NCI-H128 (cell line): Measurements from ENCODE around the gene CHST11.

Experiments
- DNase-seq: peaks from one replicate; lab custom pipeline; 2025; ENCODE audit not compliant: unreplicated experiment; lab: John Stamatoyannopoulos, UW

Gene CHST11

GRCh38 chr12:104501660-104502059 is 44.9 kb downstream of the CHST11 start:
- no peak for DNase-seq

- no peak for DNase-seq
These were observed 45.5 kb downstream of the CHST11 start for GRCh38 chr12:104502217-104502616.

- DNase-seq: no peak
These were observed 45.9 kb downstream of the CHST11 start for GRCh38 chr12:104502638-104503037.

GRCh38 chr12:104503191-104503590 is 46.4 kb downstream of the CHST11 start:
- DNase-seq: no peak

GRCh38 chr12:104504146-104504545 is 47.4 kb downstream of the CHST11 start:
- DNase-seq: no peak

DNA sequence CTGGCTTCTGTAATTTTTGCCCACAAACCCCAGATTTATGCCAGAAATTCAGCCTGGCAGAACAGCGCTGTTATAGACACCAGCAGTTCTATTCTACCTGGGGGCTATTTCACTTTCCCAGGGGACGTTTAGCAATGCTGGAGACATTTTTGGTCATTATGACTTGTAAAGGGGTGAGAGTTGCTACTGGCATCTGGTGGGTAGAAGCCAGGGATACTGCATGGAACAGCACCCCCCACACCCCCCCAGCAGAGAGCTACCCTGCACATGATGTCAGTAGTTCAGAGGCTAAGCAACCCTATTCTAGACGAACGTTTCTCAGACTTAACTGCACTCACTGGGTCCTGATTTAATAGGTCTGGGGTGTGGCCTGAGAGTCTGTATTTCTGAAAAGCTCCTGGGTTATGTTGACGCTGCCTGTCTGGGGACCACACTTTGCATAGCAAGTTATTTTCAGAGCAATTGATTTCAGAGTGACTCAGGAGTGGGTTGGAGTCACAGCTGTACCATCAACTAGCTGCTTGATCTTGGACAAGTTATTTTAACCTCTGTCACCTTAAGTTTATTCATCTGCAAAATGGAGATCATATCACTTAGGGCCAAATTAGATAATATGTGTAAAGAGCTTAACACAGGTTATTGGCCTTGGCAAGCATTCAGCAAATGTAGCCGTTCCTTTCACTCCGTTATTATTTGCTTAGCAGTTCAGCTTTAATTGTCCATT is 48.5 kb downstream of the CHST11 start:
- no peak for DNase-seq

GRCh38 chr12:104506676-104507401 is 50.1 kb downstream of the CHST11 start:
- DNase-seq: peak; percentile 64

GRCh38 chr12:104507672-104508071 is 50.9 kb downstream of the CHST11 start:
- DNase-seq: no peak

DNA sequence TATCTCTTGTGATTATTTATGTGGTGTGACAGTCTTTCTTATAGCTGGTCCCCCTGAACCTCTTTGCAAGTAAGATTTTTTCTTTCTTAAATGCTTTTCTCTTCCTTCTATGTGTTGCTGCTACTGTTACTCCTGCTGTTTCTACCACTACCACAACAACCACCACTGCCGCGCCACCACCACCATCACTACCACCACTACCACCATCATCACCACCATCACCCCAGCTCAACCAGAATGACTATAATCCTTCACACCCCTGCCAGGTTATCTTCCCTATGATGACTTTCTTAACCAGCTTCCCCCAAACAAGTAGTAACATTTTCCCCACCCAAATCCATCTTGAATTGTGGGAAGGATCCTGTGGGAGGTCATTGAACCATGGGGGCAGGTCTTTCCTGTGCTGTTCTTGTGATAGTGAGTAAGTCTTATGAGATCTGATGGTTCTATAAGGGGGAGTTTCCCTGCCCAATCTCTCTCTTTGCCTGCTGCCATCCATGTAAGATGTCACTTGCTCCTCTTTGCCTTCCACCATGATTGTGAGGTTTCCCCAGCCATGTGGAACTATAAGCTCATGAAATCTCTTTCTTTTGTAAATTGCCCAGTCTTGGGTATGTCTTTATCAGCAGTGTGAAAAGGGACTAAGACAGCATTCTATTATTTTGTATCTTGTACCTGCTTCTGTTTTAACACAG is 52.2 kb downstream of the CHST11 start:
- DNase-seq: no peak

GRCh38 chr12:104510145-104510872 is 53.6 kb downstream of the CHST11 start:
- DNase-seq: no peak

DNA sequence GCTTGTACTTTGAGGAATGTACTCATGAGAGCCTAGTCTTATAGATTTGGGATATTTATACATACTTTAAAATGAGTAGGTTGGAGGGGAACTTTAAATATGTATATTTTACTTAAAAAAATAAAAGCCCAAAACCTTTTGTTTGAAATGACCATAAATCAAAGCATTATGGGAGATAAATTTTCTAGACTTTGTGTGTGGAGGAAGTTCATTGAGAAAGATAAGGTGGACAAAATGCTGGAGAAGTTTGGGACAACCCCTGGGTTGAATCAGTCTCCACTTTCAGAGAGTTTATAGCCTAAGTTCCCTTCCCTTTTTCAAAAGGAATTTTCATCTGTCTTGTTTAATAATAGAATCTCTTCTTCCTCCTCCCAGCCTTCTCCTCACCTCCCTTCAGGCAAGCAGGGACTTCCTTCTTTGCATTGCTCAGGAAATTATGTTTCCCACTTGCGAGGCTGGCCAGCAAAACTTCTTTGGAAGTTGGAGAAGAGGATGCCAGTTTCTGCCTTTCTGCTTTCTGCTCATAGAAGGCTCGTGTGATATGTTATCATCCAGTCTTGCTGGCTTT is 54.2 kb downstream of the CHST11 start:
- DNase-seq: no peak

GRCh38 chr12:104513681-104514080 is 56.9 kb downstream of the CHST11 start:
- no peak for DNase-seq

- DNase-seq: no peak
These were observed 57.5 kb downstream of the CHST11 start for GRCh38 chr12:104514092-104514810.

GRCh38 chr12:104515899-104516298 is 59.2 kb downstream of the CHST11 start:
- no peak for DNase-seq

DNA sequence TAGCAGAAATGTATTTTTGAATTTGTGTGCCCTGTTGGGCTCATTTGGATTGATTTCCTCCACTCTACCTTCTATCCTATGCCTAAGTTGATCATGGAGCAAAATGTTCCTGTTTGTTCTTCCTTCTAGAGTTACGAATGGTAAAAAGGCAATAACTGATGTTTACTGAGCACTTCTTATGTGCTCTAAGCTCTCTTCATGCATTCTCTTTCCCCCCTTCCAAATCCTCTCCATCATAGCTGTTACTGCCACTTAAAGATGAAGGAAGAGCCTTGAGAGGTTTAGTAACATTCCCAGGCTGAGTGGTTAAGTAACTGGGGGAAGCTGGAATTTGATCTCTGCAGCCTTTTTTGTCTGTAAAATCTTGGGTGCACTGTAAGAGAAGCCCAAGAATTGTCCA is 60.1 kb downstream of the CHST11 start:
- no peak for DNase-seq

DNA sequence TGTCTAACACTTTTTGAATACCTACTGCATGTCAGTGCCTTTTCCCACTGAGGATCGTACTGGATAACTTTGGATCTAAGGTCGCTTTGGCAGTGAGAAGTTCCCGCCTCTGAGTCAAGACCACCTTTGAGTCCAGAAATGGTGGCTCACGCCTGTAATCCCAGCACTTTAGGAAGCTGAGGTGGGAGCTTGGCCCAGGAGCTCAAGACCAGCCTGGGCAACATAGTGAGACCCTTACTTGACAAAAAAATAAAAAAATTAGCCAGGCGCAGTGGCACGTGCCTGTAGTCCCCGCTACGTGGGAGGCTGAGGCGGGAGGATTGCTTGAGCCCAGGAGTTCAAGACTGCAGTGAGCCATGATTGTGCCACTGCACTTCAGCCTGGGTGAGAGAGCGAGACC is 61.1 kb downstream of the CHST11 start:
- DNase-seq: no peak

- DNase-seq: no peak
These were observed 62.7 kb downstream of the CHST11 start for GRCh38 chr12:104519190-104520019.

DNA sequence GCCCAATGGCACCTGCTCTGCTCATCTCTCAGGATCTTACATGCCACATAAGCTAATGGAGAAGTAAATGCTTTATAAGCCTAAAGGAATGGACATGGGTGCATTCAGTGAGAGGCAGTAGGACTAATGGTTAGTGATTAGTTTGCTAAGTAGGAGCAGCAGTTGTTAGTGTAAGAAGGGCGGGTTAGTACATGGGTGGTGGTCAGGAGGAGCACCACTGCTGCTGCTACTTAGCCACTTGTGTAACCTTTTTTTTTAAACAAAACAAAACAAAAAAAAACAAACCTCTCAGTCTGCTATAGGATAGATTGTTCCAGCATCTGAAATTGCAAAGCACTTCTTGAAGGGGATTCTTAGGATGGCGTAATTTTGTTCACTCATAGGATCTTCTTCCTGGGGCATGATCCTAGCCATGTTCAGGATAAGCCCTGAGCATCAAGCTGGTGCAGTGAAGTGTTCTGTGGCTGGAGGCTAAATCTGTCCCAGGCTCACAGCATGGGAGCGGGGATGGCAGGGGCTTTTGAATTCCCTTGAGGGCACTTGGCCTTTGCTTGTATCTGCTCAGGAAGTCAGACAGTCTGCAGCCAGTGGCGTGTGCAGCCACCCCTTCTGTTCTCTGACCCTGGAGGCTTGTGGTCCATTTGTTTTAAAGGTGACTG is 63.6 kb downstream of the CHST11 start:
- no peak for DNase-seq

DNA sequence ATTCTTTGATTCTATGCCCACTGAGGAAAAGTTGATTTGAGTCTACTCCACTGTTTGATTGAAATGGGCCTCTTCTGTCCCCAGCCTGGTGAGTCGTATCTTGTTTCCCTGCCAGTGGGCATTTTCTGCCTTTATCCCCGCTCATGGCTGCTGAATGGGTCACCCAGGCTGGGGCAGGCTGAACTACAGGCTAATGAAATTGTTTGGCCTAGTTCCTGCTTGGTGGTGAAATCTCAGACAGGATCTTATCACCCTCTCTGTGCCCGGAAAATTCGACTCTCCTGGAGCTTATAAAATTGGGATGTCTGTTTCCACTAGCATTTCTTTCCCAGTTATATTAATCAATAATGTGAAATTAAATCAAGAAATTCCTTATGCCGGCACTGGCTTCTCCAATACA is 65.0 kb downstream of the CHST11 start:
- no peak for DNase-seq
